NCI-H82 (cell line): ENCODE results near the gene AIM2.

ENCODE experiments used
- DNase-seq: peaks from one replicate; lab custom pipeline; 2025; lab: John Stamatoyannopoulos, UW

The AIM2 gene

DNA sequence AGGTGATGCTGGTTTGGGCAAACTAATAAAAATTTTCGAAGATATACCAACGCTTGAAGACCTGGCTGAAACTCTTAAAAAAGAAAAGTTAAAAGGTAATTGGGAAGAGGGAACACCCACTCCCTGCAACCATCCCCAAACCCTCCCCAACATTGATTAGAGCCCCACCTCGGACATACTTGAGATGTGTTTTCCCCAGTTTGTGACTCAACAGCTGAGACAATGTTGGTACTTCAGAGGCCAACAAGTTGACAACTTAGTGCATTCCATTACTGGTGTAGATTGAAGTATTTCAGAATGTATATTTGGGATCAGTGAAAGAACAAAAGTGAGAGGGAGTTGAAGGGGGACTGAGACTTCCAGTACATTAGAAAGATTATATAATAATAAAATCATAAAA, 61.7 kb downstream of the AIM2 start:
- DNase-seq: no peak

DNA sequence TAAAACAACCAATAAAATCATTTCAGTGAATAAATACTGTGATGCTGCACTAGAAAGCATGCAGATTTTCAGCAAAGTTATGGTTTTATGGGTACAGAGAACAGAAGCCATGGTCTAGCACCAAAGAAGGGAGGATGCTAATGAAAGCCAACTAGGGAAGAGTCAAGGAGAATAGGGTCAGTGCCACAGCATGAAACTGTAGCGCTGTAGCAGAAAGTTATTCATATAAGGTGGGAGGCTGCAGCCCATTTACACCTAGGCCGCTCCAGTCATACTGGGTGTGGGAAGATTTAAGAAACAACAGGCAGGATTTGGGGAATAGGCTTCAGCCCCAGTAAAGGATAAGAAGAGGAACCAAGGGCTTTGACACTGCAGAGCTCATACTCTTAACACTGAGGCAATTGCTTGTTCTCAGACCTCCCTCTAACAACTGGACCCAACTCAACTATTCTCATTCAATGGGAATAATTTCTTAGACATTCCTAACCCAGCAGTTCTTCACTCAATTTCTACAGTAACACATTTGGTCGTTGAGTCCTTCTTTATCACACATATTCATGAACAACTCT, 62.5 kb downstream of the AIM2 start:
- DNase-seq: no peak

DNA sequence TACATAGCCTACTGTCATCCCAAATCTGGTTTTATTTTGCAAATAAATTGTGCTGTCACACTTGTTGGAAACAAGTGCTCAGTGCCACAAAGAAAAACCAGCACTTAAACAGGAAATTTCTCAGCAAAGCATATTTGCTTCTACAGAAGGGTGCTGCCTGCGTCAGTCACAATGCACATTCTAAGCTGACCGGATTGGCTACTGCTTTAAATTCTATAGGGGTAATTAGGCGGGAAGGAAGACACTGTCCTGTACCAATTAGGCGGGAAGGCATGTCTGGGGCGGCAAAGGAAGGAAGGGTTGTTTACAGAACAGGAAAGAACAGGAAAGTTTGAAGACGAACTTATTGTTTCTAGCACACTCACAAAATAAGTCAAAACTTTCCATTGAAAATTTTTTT, 64.1 kb downstream of the AIM2 start:
- peak; percentile 14 for DNase-seq
